Naive thymus-derived CD8-positive, alpha-beta T cell (primary cell): ENCODE measurements around the gene ODF4. TPM values are rescaled to one million over a fixed set of nuclear protein-coding genes. Genes with fewer than 3 reads are reported as not detected.

Source experiments
- ATAC-seq, 2 donors: fragments of 150-1000 bp; cut with Tn5 transposase in 1 of 2; sonication (Bioruptor Pico), chemical (Tn5 transposase) in 1 of 2; 1 replicate in 1 of 2; 2 replicates in 1 of 2; pipeline ENCODE4 v1.10.0; 2021; ENCODE audit warnings: mild to moderate bottlenecking in 2 of 2, moderate library complexity in 2 of 2
- POLR2A ChIA-PET: fragments of 350-600 bp; sonication (Branson Sonifier 250); formaldehyde crosslinking; loops from one replicate; lab custom pipeline; 2021; ENCODE audit warnings: antibody characterized with exemption; lab: Charles Lee
- DNase-seq, 10 donors: peaks; one replicate each; pipeline versions ENCODE4 v3.0.0 to v3.0.0-alpha.2; 2020 to 2022
- H3K27ac Mint-ChIP-seq, 10 donors: one replicate each; pipeline ENCODE4 v1.8.0; 2020 to 2022; ENCODE audit warnings: mild to moderate bottlenecking in 10 of 10, mixed read lengths in 10 of 10, moderate library complexity in 4 of 10, inconsistent platforms in 1 of 10
- H3K27me3 Mint-ChIP-seq, 5 donors: one replicate each; pipeline ENCODE4 v1.8.0; 2021 to 2022; ENCODE audit warnings: mixed read lengths in 5 of 5
- H3K36me3 Mint-ChIP-seq, 3 donors: one replicate each; pipeline ENCODE4 v1.8.0; 2020 to 2022; ENCODE audit warnings: mixed read lengths in 3 of 3, mild to moderate bottlenecking in 2 of 3, inconsistent platforms in 1 of 3
- H3K4me1 Mint-ChIP-seq, 4 donors: one replicate each; pipeline ENCODE4 v1.8.0; 2021 to 2022; ENCODE audit warnings: mixed read lengths in 4 of 4
- H3K4me3 Mint-ChIP-seq, 10 donors: one replicate each; pipeline ENCODE4 v1.8.0; 2020 to 2022; ENCODE audit warnings: mild to moderate bottlenecking in 10 of 10, mixed read lengths in 10 of 10, moderate library complexity in 6 of 10, inconsistent platforms in 1 of 10
- H3K9me3 Mint-ChIP-seq, 9 donors: one replicate each; pipeline ENCODE4 v1.8.0; 2020 to 2022; ENCODE audit warnings: mixed read lengths in 9 of 9, mild to moderate bottlenecking in 3 of 9, inconsistent platforms in 1 of 9, moderate library complexity in 1 of 9
- polyA plus RNA-seq, 3 donors: library from polyadenylated mRNA; unstranded; fragments of 300-500 nt; fragmentation: Illumina TruSeq; gene quantifications; one replicate each; pipeline ENCODE4 v1.2.3, GENCODE V29; 2021
- total RNA-seq, 8 experiments: library from RNA in 2 of 8; stranded (reverse) in 2 of 8; gene quantifications; one replicate each; pipeline ENCODE4 v1.2.3 and lab custom pipeline; 2021 to 2026

ODF4 gene
- total RNA-seq (not detected), polyA plus RNA-seq (not detected), total RNA-seq (lab: John Stamatoyannopoulos, UW) (0 reads per million in 6 experiments)

- Mint-ChIP-seq H3K27me3 (peaks cover 0 to 8% (median 3%) of the 10 kb centered on the region in 5 donors), H3K4me1 (peaks cover 7 to 11% (median 9%) of the 10 kb centered on the region in 4 donors), H3K27ac (peak within 1 kb of the TSS in 2 of 10 donors; percentile 5 to 52), H3K36me3 (no peaks in the 10 kb centered on the region), H3K4me3 (no peak within 1 kb of the TSS), H3K9me3 (no peaks in the 10 kb centered on the region)
- POLR2A ChIA-PET = no interaction called here
- DNase-seq (no peak), ATAC-seq (no peak)
Measured at GRCh38 chr17:8339540-8339939, at the start of gene ODF4. TSS of gene ODF4 (plus strand) at chr17:8339840. CDS start at chr17:8340052, 212 bp downstream.

- H3K4me1 Mint-ChIP-seq = peaks cover 21 to 60% (median 42%) of the 10 kb centered on the region in 4 donors
- DNase-seq (no peak), ATAC-seq (no peak)
- H3K27ac Mint-ChIP-seq = peak overlapping the region in 8 of 10 donors; percentile 30 to 97 (median 62)
- H3K27me3 Mint-ChIP-seq = no peaks in the 10 kb centered on the region
- peak overlapping the region; percentile 41 to 99 (median 96) for H3K4me3 Mint-ChIP-seq
- H3K9me3 Mint-ChIP-seq = no peaks in the 10 kb centered on the region
- POLR2A ChIA-PET = no interaction called here
- peaks cover 0 to 2% (median 0%) of the 10 kb centered on the region in 3 donors for H3K36me3 Mint-ChIP-seq
Measured at GRCh38 chr17:8290043-8290442, 49.6 kb upstream of the ODF4 start.

- peak overlapping the region in 3 of 10 donors; percentile 3 to 66 (median 13) for H3K4me3 Mint-ChIP-seq
- ATAC-seq = no peak
Measured at GRCh38 chr17:8292639-8293395, 46.8 kb upstream of the ODF4 start.

GRCh38 chr17:8294361-8294760 lies 45.3 kb upstream of the ODF4 start:
- Mint-ChIP-seq H3K27ac (peak overlapping the region; percentile 84 to 97 (median 95)), H3K4me3 (peak overlapping the region; percentile 88 to 97 (median 94)), H3K9me3 (peaks cover 0 to 2% (median 0%) of the 10 kb centered on the region in 9 donors), H3K36me3 (peaks cover 0 to 2% (median 0%) of the 10 kb centered on the region in 3 donors), H3K4me1 (peaks cover 20 to 44% (median 35%) of the 10 kb centered on the region in 4 donors), H3K27me3 (no peaks in the 10 kb centered on the region)
- ATAC-seq (no peak), DNase-seq (no peak)
- POLR2A ChIA-PET = interaction anchor here (0.5 to 3.1 kb wide), 8 partner anchors 46 to 217 kb away, joined by 3 to 71 read pairs (median 9); partner anchors contain the start of genes BORCS6, CTC1, HES7 and PFAS

More at GRCh38 chr17:8292639-8293395, 46.8 kb upstream of the ODF4 start:
- H3K27ac Mint-ChIP-seq = peak overlapping the region in 9 of 10 donors; percentile 5 to 77 (median 51)
- POLR2A ChIA-PET = no interaction called here
- peaks cover 22 to 55% (median 45%) of the 10 kb centered on the region in 4 donors for H3K4me1 Mint-ChIP-seq
- H3K27me3 Mint-ChIP-seq = no peaks in the 10 kb centered on the region
- H3K9me3 Mint-ChIP-seq = peaks cover 0 to 2% (median 0%) of the 10 kb centered on the region in 9 donors
- peaks cover 0 to 2% (median 0%) of the 10 kb centered on the region in 3 donors for H3K36me3 Mint-ChIP-seq
- DNase-seq = no peak

- H3K4me3 Mint-ChIP-seq = peak overlapping the region; percentile 88 to 97 (median 94)
- peak overlapping the region; percentile 84 to 97 (median 95) for H3K27ac Mint-ChIP-seq
- ATAC-seq (no peak), DNase-seq (no peak)
- H3K4me1 Mint-ChIP-seq = peaks cover 20 to 39% (median 31%) of the 10 kb centered on the region in 4 donors
- peaks cover 0 to 2% (median 0%) of the 10 kb centered on the region in 9 donors for H3K9me3 Mint-ChIP-seq
- POLR2A ChIA-PET = interaction anchor here (0.6 to 3.1 kb wide), 28 partner anchors 17 to 438 kb away, joined by 3 to 71 read pairs (median 4); partner anchors contain the start of genes BORCS6, CTC1, HES7 and KRABD2
- H3K27me3 Mint-ChIP-seq = no peaks in the 10 kb centered on the region
- peaks cover 0 to 2% (median 0%) of the 10 kb centered on the region in 3 donors for H3K36me3 Mint-ChIP-seq
Measured at GRCh38 chr17:8294814-8295316, 44.8 kb upstream of the ODF4 start.

GRCh38 chr17:8300226-8300625 lies 39.4 kb upstream of the ODF4 start:
- H3K36me3 Mint-ChIP-seq = no peaks in the 10 kb centered on the region
- peaks cover 9 to 15% (median 13%) of the 10 kb centered on the region in 4 donors for H3K4me1 Mint-ChIP-seq
- DNase-seq (no peak), ATAC-seq (no peak)
- no peaks in the 10 kb centered on the region for H3K27me3 Mint-ChIP-seq
- H3K4me3 Mint-ChIP-seq = peak overlapping the region in 1 of 10 donors; percentile 42
- POLR2A ChIA-PET = interaction anchor here (0.7 to 4.4 kb wide), 6 partner anchors 8 to 210 kb away, joined by 3 to 24 read pairs (median 4); no protein-coding TSS in a partner anchor
- peaks cover 0 to 2% (median 0%) of the 10 kb centered on the region in 9 donors for H3K9me3 Mint-ChIP-seq
- peak overlapping the region in 9 of 10 donors; percentile 12 to 90 (median 76) for H3K27ac Mint-ChIP-seq

- ATAC-seq = peak; percentile 91 to 93
- peak overlapping the region in 1 of 10 donors; percentile 42 for H3K4me3 Mint-ChIP-seq
- no peaks in the 10 kb centered on the region for H3K27me3 Mint-ChIP-seq
- peaks cover 0 to 2% (median 0%) of the 10 kb centered on the region in 9 donors for H3K9me3 Mint-ChIP-seq
- POLR2A ChIA-PET = interaction anchor here (0.5 to 4.4 kb wide), 6 partner anchors 69 to 210 kb away, joined by 3 to 24 read pairs (median 3); no protein-coding TSS in a partner anchor
- peak; percentile 39 to 82 (median 58) for DNase-seq
- no peaks in the 10 kb centered on the region for H3K36me3 Mint-ChIP-seq
- peak overlapping the region in 9 of 10 donors; percentile 12 to 90 (median 76) for H3K27ac Mint-ChIP-seq
- H3K4me1 Mint-ChIP-seq = peaks cover 9 to 13% (median 9%) of the 10 kb centered on the region in 4 donors
Measured at GRCh38 chr17:8300627-8301242, 38.9 kb upstream of the ODF4 start.

GRCh38 chr17:8310601-8311123 lies 29.0 kb upstream of the ODF4 start:
- Mint-ChIP-seq H3K4me3 (no peak overlapping the region), H3K9me3 (no peaks in the 10 kb centered on the region), H3K27me3 (peaks cover 2 to 41% (median 8%) of the 10 kb centered on the region in 5 donors), H3K27ac (peak overlapping the region in 1 of 10 donors; percentile 62), H3K36me3 (no peaks in the 10 kb centered on the region), H3K4me1 (peaks cover 0 to 2% (median 0%) of the 10 kb centered on the region in 4 donors)
- POLR2A ChIA-PET = interaction anchor here (0.8 kb wide), 1 partner anchor 121 kb away, joined by 3 read pairs; no protein-coding TSS in a partner anchor
- DNase-seq (no peak), ATAC-seq (no peak)

- no peak for ATAC-seq
- peak overlapping the region in 1 of 10 donors; percentile 58 for H3K27ac Mint-ChIP-seq
- H3K4me1 Mint-ChIP-seq = peaks cover 0 to 4% (median under 1%) of the 10 kb centered on the region in 4 donors
- H3K4me3 Mint-ChIP-seq = no peak overlapping the region
- H3K9me3 Mint-ChIP-seq = no peaks in the 10 kb centered on the region
- POLR2A ChIA-PET = no interaction called here
- no peaks in the 10 kb centered on the region for H3K36me3 Mint-ChIP-seq
- no peak for DNase-seq
- peaks cover 2 to 47% (median 12%) of the 10 kb centered on the region in 5 donors for H3K27me3 Mint-ChIP-seq
Measured at GRCh38 chr17:8311131-8311790, 28.4 kb upstream of the ODF4 start.

- H3K4me3 Mint-ChIP-seq = no peak overlapping the region
- ATAC-seq (no peak), DNase-seq (no peak)
- no peaks in the 10 kb centered on the region for H3K36me3 Mint-ChIP-seq
- POLR2A ChIA-PET = no interaction called here
- no peaks in the 10 kb centered on the region for H3K9me3 Mint-ChIP-seq
- H3K27me3 Mint-ChIP-seq = peaks cover 2 to 48% (median 12%) of the 10 kb centered on the region in 5 donors
- no peak overlapping the region for H3K27ac Mint-ChIP-seq
- H3K4me1 Mint-ChIP-seq = peaks cover 0 to 4% (median under 1%) of the 10 kb centered on the region in 4 donors
Measured at GRCh38 chr17:8312251-8312650, 27.4 kb upstream of the ODF4 start.
